ENCODE data around the gene PARD3B. TPM values are rescaled to one million over a fixed set of nuclear protein-coding genes. Genes with fewer than 3 reads are reported as not detected.

PARD3B gene
- total RNA-seq, 4 donors from 2014 or later = 27.8 to 39.3 (median 33.7) TPM

DNA sequence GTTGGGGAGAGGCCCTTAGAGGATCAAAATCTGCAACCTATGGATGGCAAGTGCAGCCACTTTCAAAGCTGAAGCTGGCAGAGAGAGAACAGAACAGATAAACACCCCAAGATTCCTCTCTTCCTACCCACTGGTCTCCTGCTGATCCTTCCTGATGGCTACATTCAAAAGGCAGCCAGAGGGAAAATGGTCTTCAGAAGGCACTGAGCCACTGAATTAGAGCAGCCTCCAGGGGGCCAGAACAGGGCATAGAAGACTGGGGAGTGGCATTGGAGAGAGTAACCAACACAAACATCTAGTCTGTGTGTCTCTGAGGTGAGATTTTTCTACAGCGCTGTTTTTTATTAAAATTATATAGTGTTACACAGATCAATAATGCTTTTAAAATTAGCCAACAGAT lies 432.6 kb downstream of the PARD3B start:
- DNase-seq (ENCODE audit: low spot score) (no peak), ATAC-seq (ENCODE audit: low FRiP score) (no peak)
- TF ChIP-seq, protein P1, sequence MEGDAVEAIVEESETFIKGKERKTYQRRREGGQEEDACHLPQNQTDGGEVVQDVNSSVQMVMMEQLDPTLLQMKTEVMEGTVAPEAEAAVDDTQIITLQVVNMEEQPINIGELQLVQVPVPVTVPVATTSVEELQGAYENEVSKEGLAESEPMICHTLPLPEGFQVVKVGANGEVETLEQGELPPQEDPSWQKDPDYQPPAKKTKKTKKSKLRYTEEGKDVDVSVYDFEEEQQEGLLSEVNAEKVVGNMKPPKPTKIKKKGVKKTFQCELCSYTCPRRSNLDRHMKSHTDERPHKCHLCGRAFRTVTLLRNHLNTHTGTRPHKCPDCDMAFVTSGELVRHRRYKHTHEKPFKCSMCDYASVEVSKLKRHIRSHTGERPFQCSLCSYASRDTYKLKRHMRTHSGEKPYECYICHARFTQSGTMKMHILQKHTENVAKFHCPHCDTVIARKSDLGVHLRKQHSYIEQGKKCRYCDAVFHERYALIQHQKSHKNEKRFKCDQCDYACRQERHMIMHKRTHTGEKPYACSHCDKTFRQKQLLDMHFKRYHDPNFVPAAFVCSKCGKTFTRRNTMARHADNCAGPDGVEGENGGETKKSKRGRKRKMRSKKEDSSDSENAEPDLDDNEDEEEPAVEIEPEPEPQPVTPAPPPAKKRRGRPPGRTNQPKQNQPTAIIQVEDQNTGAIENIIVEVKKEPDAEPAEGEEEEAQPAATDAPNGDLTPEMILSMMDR (IDR thresholded peaks at IDR 0.05) = no peak

DNA sequence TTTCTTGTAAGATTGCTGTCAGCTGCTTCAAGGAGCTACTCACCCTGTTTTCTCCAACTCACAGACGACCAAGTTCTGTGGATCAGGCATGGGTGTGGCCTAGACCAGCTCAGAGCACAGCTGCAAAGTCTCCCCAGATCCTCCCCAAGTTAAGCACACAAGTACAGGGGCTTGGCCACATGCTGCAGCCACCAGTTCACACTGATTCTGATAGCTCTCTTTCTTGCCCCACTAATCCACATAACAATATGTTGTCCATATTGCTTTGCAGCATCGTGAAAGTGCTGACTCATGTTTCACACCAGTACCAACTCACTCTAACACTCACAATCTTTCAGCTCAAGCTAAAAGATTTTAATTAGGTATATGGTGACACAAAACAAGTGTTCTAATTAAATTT lies 437.0 kb downstream of the PARD3B start:
- DNase-seq (ENCODE audit: low spot score) (no peak), ATAC-seq (ENCODE audit: low FRiP score) (no peak)
- TF ChIP-seq, protein P1 (IDR thresholded peaks at IDR 0.05) = no peak

DNA sequence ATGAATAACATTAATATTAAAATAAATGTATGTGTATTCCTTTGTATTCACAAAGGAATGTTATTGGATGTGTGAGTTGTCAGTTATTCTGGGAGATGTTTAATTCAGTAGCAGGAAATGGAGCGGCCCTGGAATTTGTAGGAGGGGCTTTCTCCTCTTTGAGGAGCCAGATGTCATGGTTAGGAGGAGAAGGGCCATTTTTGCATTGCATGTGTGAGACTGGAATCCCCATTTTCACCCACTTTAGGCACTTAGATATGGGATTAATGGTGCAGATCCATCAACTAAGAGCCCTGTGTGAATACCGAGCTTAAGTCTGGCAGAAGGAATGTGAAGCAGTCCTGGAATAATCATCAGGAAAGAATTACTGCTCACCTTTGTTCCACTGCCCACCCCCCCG lies 439.2 kb downstream of the PARD3B start:
- ATAC-seq (ENCODE audit: low FRiP score) = no peak
- TF ChIP-seq, protein P1 (IDR thresholded peaks at IDR 0.05) = no peak

DNA sequence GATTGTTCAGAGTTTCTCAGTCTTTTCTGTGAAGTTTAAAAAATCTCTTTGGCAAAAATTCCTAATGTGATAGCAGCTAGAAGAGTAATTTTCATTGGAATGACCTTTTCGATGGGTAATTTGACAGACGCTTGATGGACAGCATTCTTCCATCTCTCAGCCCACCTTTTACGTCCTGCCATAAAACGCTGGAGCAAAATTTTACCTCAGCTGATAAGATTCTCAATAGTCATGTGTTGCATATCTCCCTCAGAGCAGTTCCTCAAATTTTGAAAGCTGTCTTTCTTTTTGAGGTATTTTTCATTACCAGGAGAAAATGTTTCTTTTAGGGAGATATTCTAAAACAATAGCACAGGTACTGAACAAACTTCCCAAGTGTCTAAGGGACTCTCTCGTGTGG lies 441.4 kb downstream of the PARD3B start:
- ATAC-seq (ENCODE audit: low FRiP score) (no peak), DNase-seq (ENCODE audit: low spot score) (no peak)
- TF ChIP-seq, protein P1 (IDR thresholded peaks at IDR 0.05) = no peak

More for the DNA sequence above, 439.2 kb downstream of the PARD3B start:
- DNase-seq (ENCODE audit: low spot score) = no peak

DNA sequence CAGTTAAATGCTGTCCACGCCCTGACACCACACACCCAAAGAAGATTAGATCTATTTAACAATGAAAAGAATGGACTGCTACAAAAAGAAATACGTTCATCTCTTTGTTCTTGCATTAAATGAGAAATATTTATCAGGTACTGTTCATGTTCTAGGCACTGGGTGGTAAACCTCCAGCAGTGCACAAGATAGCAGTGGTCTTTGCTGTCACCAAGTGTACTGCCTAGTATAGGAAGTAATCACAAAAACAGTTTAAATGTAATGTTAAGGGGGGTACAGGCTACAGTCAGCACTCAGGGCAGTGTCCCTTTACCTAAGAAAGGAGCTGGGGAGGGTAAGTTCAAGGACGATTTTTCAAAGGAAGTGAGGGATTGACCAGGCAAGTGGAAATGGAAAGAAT lies 443.6 kb downstream of the PARD3B start:
- no peak for ATAC-seq (ENCODE audit: low FRiP score)

DNA sequence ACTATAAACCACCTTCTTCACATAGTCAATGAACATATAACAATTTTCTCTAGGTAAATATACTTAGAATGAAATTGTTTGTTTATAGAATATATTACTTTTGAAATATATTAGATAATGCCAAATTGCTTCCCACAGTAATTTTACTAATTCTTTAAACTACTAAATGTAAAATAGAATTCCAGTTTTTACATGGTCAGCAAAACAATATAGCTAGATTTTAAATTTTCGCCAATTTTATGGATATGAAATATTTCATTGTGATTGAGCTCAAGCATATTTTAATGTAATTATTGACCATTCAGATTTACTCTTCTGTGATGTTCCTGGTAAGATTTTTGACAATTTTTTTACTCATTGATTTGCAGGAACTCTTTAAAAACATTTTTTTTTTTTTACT lies 444.6 kb downstream of the PARD3B start:
- DNase-seq (ENCODE audit: low spot score) = no peak
- TF ChIP-seq, protein P1 (IDR thresholded peaks at IDR 0.05) = no peak
- ATAC-seq (ENCODE audit: low FRiP score) = no peak

More for the DNA sequence above, 443.6 kb downstream of the PARD3B start:
- TF ChIP-seq, protein P1 (IDR thresholded peaks at IDR 0.05) = no peak
- DNase-seq (ENCODE audit: low spot score) = no peak

DNA sequence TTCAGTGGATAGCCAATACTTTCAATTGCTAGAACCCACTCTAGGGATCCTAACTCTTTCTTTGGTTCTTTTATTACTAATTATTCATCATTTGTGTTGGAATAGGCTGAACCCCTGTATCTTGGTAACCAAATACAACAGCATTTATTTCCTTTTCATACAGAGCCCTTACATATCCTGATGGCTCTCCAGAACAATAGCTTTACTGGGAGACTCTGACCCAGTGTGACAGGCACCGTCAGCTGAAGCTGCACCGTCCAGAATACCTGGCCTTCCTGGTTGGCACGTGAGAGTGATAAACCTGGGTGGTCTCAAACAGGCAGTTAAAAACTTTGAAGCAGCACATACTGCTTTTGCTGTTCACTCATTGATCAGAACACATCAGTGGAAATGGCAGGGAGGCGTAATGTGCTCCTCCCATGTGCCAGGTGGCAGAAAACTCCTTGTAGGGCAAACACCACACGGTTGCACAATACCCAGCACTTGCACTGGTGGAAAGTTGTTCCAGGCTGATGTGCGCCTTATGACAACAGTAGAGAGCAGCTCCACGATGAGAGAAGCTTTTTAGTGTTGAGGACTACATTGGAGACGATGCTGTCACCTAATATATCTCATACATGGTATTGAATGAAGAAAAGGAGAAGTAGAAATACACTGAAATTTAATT lies 456.2 kb downstream of the PARD3B start:
- DNase-seq (ENCODE audit: low spot score) (no peak), ATAC-seq (ENCODE audit: low FRiP score) (no peak)
- TF ChIP-seq, protein P1 (IDR thresholded peaks at IDR 0.05) = no peak

Measured in omental fat pad (tissue), 4 donors.